ENCODE data around the gene KCNQ1. TPM values are rescaled to one million over a fixed set of nuclear protein-coding genes. Genes with fewer than 3 reads are reported as not detected.
A peak's percentile ranks its signal among the peaks of the same experiment; 100 is the strongest.

Gene KCNQ1
- total and polyA plus RNA-seq, 12 donors, result 11.0 to 447 (median 320) TPM

DNA sequence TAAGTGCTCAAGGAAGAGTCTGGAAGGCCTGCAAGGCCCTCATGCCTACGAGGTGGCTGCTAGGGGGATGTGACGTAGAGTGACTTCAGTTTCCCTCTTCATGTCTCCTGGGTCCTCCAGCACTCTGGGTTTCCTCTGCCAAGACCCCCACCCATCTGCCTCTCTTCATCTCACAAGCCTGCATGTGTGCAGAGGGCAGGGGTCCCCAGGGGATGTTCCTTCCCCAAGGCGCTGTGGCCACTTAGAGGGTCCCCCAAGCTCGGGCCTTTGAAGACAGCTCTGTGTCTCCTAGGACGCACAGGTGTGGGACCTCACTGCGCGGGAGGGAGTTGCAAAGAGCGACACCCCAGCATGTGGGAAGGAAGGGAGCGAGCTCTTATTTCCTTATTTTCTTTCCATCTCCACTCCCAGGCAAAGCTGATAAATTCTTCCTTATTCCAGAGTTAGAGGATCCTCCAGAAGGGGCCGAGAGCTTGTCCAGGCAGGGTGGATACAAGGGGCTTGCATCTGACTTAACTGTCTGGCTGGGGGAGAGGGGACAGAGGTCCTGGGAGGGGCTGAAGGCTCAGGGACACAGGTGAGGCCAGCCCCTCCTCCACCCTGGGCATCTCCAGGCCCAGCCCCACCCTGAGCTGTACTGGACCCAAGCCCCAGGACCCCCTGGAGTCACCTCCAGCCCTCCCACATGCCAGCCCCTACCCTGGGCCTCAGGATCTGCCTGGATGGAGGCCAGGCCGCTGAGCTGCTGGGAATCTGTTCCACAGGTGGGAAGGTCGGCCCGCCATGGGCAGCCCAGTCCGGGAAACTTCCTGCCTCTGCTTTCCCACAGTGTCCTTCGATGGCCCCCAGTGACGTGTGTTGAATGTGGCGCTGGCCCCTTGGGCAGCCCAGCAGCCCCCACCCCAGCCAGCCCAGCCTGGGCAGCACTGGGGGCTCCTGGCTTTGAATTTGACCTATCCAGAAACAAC, 314.7 kb downstream of the KCNQ1 start:
- Histone ChIP-seq H3K36me3 (replicated peaks in 1 of 2) (no peaks in the 10 kb centered on the region), H3K4me1 (replicated peaks in 1 of 2) (no peaks in the 10 kb centered on the region), H3K4me3 (no peak overlapping the region), H3K27me3 (no peaks in the 10 kb centered on the region), H3K9me3 (replicated peaks in 1 of 3) (no peaks in the 10 kb centered on the region), H3K27ac (no peak overlapping the region)
- DNase-seq, result peak in 6 of 7 donors; percentile 5 to 49 (median 16)
- intact Hi-C loops (cut with DNase I), result no loop called here
- 89 to 98% (median 92%) methylated on average over 10 to 17 of the region's 17 CpGs for WGBS, 4 donors
- no peak for TF ChIP-seq POLR2A (IDR thresholded peaks at IDR 0.05)
- TF ChIP-seq, protein P1, sequence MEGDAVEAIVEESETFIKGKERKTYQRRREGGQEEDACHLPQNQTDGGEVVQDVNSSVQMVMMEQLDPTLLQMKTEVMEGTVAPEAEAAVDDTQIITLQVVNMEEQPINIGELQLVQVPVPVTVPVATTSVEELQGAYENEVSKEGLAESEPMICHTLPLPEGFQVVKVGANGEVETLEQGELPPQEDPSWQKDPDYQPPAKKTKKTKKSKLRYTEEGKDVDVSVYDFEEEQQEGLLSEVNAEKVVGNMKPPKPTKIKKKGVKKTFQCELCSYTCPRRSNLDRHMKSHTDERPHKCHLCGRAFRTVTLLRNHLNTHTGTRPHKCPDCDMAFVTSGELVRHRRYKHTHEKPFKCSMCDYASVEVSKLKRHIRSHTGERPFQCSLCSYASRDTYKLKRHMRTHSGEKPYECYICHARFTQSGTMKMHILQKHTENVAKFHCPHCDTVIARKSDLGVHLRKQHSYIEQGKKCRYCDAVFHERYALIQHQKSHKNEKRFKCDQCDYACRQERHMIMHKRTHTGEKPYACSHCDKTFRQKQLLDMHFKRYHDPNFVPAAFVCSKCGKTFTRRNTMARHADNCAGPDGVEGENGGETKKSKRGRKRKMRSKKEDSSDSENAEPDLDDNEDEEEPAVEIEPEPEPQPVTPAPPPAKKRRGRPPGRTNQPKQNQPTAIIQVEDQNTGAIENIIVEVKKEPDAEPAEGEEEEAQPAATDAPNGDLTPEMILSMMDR (IDR thresholded peaks at IDR 0.05), result no peak

DNA sequence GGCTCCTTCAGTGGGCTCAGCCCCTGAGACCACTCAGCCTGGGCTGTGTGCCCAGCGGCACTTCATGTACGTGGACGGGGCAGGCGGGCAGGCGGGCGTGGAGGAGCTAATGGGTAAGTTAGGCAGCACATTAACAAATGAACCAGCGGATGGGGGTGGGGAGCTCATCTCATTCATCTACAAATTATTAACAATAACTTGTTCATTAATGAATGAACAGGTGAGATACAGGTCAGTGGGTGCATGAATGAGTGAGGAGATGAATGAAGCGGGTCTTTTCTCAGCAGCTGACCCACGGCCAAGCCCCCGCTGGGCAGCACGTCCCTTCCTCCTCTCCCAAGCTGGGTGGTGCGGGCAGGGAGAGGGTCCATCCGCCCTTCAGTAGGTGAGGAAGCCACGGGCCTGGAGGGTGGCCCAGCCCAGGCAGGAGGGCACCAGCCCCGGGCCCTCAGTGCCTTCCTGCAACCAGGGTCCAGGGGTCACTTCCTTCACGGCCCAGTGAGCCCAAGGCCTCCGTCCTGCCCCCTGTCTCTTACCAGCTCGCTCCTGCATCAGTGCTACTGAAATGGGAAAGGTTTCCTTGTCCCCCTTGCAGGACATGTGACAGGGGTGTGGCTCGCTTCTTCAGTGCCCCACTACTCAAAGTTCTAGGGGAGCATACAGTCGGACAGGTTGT, 315.5 kb downstream of the KCNQ1 start:
- H3K9me3 ChIP-seq (replicated peaks in 1 of 3), result no peaks in the 10 kb centered on the region
- 92 to 97% (median 97%) methylated on average over 17 to 20 of the region's 20 CpGs for WGBS, 4 donors
- H3K36me3 ChIP-seq (replicated peaks in 1 of 2), result no peaks in the 10 kb centered on the region
- no peak overlapping the region for H3K27ac ChIP-seq
- DNase-seq, result peak in 5 of 7 donors; percentile 8 to 48 (median 11)
- H3K27me3 ChIP-seq, result no peaks in the 10 kb centered on the region
- no peaks in the 10 kb centered on the region for H3K4me1 ChIP-seq (replicated peaks in 1 of 2)
- TF ChIP-seq, protein P1 (IDR thresholded peaks at IDR 0.05), result no peak
- no peak for TF ChIP-seq POLR2A (IDR thresholded peaks at IDR 0.05)
- intact Hi-C loops (cut with DNase I), result no loop called here
- no peak overlapping the region for H3K4me3 ChIP-seq

DNA sequence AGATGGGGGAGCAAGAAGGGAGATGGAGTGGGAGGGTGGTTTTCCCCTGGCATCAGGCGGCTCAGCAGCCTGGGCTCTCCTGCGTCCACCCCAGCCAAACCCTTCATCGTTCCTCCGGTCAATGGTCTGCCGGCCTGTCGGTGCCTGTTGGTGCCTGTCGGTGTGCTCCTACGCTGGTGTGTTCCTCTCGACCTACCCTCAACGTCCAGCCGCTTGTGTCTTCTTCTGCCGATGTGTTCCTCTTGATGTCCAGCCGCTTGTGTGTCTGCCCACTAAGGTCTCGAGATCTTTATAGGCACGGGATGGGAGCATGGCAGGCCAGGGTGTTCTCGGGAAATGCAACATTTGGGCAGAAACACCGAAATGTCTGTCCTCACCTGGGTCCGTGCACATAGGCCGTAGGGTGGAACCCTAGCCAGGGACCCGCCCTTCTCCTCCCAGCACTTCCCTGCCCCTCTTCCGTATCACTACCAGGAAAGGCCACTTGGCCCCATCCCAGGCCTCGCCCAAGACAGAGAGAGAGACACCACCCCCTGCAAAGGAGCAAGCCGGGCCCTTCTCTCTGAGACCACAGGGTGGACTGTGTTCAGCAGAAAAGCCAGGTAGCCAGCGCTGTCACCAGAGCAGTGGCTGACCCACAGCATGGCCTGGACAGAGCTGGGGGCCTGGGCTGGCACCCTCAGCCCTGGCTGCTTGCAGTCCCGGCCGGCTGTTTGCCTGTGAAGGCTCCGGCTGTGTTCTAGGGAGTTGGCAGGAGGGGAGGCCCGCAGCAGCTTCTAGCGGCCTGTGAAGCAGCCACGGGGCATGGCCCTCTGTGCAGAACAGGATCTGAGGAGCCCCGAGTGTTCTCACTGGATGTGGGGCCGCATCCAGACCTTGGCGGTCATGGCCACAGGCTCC, 316.6 kb downstream of the KCNQ1 start:
- H3K27ac ChIP-seq, result no peak overlapping the region
- intact Hi-C loops (cut with DNase I), result no loop called here
- 93 to 97% (median 94%) methylated on average over 24 to 33 of the region's 33 CpGs for WGBS, 4 donors
- no peaks in the 10 kb centered on the region for H3K27me3 ChIP-seq
- no peak overlapping the region for H3K4me3 ChIP-seq
- no peaks in the 10 kb centered on the region for H3K36me3 ChIP-seq (replicated peaks in 1 of 2)
- TF ChIP-seq, protein P1 (IDR thresholded peaks at IDR 0.05), result no peak
- TF ChIP-seq POLR2A (IDR thresholded peaks at IDR 0.05), result no peak
- no peaks in the 10 kb centered on the region for H3K4me1 ChIP-seq (replicated peaks in 1 of 2)
- peak in 5 of 7 donors; percentile 2 to 25 (median 12) for DNase-seq
- no peaks in the 10 kb centered on the region for H3K9me3 ChIP-seq (replicated peaks in 1 of 3)

Measured in adrenal gland (tissue), 12 donors.